HepG2 (cell line): Measurements from ENCODE around the gene MT4. TPM values are rescaled to one million over a fixed set of nuclear protein-coding genes. Genes with fewer than 3 reads are reported as not detected.

Experiments used
- FOXO1 ChIP-seq: sonication (generic); formaldehyde crosslinking; IDR thresholded peaks from 2 replicates; pipeline ENCODE4 v1.4.0; 2020; ENCODE audit warnings: missing genetic modification reagents
- GABPA ChIP-seq, 2 experiments: IDR thresholded peaks; 2 replicates each; pipeline ENCODE4 v1.6.1; 2011 to 2016; ENCODE audit warnings: low read depth in 2 of 2, low read length in 1 of 2, missing biosample characterization in 1 of 2, missing genetic modification characterization in 1 of 2
- HOXA9 ChIP-seq: sonication (generic); formaldehyde crosslinking; IDR thresholded peaks from 2 replicates; pipeline ENCODE4 v1.8.1; 2022; ENCODE audit warnings: missing genetic modification reagents, mild to moderate bottlenecking, moderate library complexity, borderline replicate concordance
- MEF2D ChIP-seq: sonication (generic); formaldehyde crosslinking; IDR thresholded peaks from 2 replicates; pipeline ENCODE4 v1.5.1; 2020; ENCODE audit warnings: mild to moderate bottlenecking, missing genetic modification reagents
- PAF1 ChIP-seq: IDR thresholded peaks from 2 replicates; pipeline ENCODE4 v1.6.1; 2016; ENCODE audit warnings: missing genetic modification reagents, missing compliant biosample characterization
- ZNF678 ChIP-seq: sonication (generic); formaldehyde crosslinking; IDR thresholded peaks from 2 replicates; pipeline ENCODE4 v1.4.0; 2020; ENCODE audit warnings: mild to moderate bottlenecking, missing genetic modification reagents
- polyA plus RNA-seq, 8 experiments: library from polyadenylated mRNA; depleted of rRNA in 3 of 8; stranded (reverse) in 7 of 8; unstranded in 1 of 8; fragments of >200 nt; fragmentation: Illumina TruSeq in 4 of 8; extraction: Trizol in 4 of 8; gene quantifications; 2 replicates each; pipeline versions ENCODE4 v1.2.1 to v1.2.3, GENCODE V29; 2011 to 2016; ENCODE audit warnings: low read depth in 4 of 8, missing spikeins in 1 of 8, mixed read lengths in 1 of 8; ENCODE audit not compliant: insufficient read depth in 1 of 8
- total RNA-seq, 5 experiments: library from RNA; depleted of rRNA; stranded (reverse); fragments of >200 nt; fragmentation: Illumina TruSeq; extraction: Trizol; gene quantifications; 2 replicates each; pipeline ENCODE4 v1.2.3, GENCODE V29; 2016; ENCODE audit warnings: low read depth in 1 of 5
- TF ChIP-seq, protein P1 (sequence below): IDR thresholded peaks from 2 replicates; pipeline ENCODE4 v1.6.1; 2016; ENCODE audit warnings: mild to moderate bottlenecking
- TF ChIP-seq, protein P2 (sequence below): sonication (generic); formaldehyde crosslinking; IDR thresholded peaks from 2 replicates; pipeline ENCODE4 v1.5.1; 2020; ENCODE audit warnings: mild to moderate bottlenecking, missing genetic modification reagents, moderate library complexity

MT4 gene
- total and polyA plus RNA-seq, 2 of the 13 experiments (the other 11 are each of a cell fraction or from before 2014, with no cell fraction given): not detected

DNA sequence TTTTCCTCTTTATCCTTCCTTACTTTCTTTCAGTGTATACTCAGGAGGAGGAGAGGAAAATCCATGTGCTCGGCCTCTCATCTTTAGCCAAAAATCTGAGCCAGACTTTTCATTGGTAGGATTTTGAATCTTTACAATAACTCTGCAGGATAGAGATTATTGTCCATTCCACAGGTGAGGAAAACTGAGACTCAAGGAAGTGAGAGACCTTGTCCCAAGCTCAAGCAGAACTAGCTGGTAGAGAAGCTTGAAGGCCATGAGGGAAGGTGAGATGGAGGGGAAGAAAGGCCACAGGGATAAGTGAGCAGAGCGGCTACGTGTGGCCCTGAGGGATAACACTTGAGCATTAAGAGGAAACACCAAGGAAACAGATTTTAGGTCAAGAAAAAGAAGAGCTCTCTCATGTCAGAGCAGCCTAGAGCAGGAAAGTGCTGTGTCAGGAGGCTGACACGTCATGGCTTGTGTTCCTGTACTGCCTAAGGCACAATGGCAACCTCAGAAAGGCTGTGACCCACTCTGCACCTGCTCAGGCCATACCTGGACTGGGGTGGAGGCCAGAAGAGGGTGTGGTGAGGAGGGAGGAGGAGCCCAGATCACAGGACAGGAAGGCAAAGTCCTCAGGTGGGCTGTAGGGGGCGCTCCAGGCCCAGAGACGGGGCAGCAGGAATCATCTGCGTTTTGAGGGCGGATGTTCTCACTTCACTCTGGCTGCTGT, 11.9 kb downstream of the MT4 start (continued):
- TF ChIP-seq, protein P1, sequence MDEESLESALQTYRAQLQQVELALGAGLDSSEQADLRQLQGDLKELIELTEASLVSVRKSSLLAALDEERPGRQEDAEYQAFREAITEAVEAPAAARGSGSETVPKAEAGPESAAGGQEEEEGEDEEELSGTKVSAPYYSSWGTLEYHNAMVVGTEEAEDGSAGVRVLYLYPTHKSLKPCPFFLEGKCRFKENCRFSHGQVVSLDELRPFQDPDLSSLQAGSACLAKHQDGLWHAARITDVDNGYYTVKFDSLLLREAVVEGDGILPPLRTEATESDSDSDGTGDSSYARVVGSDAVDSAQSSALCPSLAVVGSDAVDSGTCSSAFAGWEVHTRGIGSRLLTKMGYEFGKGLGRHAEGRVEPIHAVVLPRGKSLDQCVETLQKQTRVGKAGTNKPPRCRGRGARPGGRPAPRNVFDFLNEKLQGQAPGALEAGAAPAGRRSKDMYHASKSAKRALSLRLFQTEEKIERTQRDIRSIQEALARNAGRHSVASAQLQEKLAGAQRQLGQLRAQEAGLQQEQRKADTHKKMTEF (CRISPR knock-in tag): 0 out of 2 replicates have a peak, but pooled peaks have one; percentile 42
- TF ChIP-seq, protein P2, sequence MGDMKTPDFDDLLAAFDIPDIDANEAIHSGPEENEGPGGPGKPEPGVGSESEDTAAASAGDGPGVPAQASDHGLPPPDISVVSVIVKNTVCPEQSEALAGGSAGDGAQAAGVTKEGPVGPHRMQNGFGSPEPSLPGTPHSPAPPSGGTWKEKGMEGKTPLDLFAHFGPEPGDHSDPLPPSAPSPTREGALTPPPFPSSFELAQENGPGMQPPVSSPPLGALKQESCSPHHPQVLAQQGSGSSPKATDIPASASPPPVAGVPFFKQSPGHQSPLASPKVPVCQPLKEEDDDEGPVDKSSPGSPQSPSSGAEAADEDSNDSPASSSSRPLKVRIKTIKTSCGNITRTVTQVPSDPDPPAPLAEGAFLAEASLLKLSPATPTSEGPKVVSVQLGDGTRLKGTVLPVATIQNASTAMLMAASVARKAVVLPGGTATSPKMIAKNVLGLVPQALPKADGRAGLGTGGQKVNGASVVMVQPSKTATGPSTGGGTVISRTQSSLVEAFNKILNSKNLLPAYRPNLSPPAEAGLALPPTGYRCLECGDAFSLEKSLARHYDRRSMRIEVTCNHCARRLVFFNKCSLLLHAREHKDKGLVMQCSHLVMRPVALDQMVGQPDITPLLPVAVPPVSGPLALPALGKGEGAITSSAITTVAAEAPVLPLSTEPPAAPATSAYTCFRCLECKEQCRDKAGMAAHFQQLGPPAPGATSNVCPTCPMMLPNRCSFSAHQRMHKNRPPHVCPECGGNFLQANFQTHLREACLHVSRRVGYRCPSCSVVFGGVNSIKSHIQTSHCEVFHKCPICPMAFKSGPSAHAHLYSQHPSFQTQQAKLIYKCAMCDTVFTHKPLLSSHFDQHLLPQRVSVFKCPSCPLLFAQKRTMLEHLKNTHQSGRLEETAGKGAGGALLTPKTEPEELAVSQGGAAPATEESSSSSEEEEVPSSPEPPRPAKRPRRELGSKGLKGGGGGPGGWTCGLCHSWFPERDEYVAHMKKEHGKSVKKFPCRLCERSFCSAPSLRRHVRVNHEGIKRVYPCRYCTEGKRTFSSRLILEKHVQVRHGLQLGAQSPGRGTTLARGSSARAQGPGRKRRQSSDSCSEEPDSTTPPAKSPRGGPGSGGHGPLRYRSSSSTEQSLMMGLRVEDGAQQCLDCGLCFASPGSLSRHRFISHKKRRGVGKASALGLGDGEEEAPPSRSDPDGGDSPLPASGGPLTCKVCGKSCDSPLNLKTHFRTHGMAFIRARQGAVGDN: peak; percentile 58
- TF ChIP-seq PAF1 (CRISPR knock-in tag) (no peak), GABPA (IDR thresholded peaks at IDR 0.05; ENCODE audit: low read depth, low read length) (no peak), GABPA (CRISPR knock-in tag; IDR thresholded peaks at IDR 0.05; ENCODE audit: low read depth) (peak; percentile 47), ZNF678 (CRISPR knock-in tag) (no peak), HOXA9 (CRISPR knock-in tag) (no peak), MEF2D (CRISPR knock-in tag) (peak; percentile 55; the same call in 1 of the 2 replicates), FOXO1 (CRISPR knock-in tag) (0 out of 2 replicates have a peak, but pooled peaks have one; percentile 46)
